T-cell (primary cell): Measurements from ENCODE around the gene OR6V1. TPM values are rescaled to one million over a fixed set of nuclear protein-coding genes. Genes with fewer than 3 reads are reported as not detected.

Source experiments
- ATAC-seq, 4 experiments: fragments of 200-7000 bp in 3 of 4; fragments of 150-1000 bp in 1 of 4; cut with Tn5 transposase; replicated peaks in 1 of 4; 1 replicate in 3 of 4; 2 replicates in 1 of 4; pipeline ENCODE4 v1.10.0; 2021; ENCODE audit warnings: moderate library complexity in 3 of 4, mild to moderate bottlenecking in 2 of 4, moderate number of reproducible peaks in 1 of 4
- CTCF ChIA-PET, 2 donors: fragments of 300-600 bp; sonication (Branson Sonifier 250); formaldehyde crosslinking; loops; one replicate each; lab custom pipeline; 2022; ENCODE audit warnings: antibody characterized with exemption in 2 of 2; lab: Charles Lee
- POLR2A ChIA-PET, 2 donors: fragments of 300-600 bp; sonication (Branson Sonifier 250); formaldehyde crosslinking; loops; one replicate each; lab custom pipeline; 2022; ENCODE audit warnings: antibody characterized with exemption in 2 of 2; lab: Charles Lee
- DNase-seq, 35 experiments: peaks; one replicate each; pipeline versions ENCODE4 v3.0.0 to v3.0.0-alpha.2; 2013 to 2023
- H3K27ac ChIP-seq: one replicate; pipeline ENCODE4 v1.5.1; 2013; ENCODE audit warnings: low read length
- H3K27me3 ChIP-seq, 2 experiments: replicated peaks in 1 of 2; 1 replicate in 1 of 2; 2 replicates in 1 of 2; pipeline versions ENCODE4 v1.6.1 to v1.7.0; 2013; ENCODE audit warnings: low read length in 1 of 2, mixed read lengths in 1 of 2; ENCODE audit not compliant: control insufficient read depth in 2 of 2, insufficient read depth in 2 of 2; ENCODE audit errors: extremely low read depth in 1 of 2
- H3K36me3 ChIP-seq, 2 donors: 1 replicate in 1 of 2; 2 replicates in 1 of 2; pipeline versions ENCODE4 v1.6.1 to v1.7.0; 2013; ENCODE audit warnings: low read length in 1 of 2; ENCODE audit not compliant: control insufficient read depth in 2 of 2, insufficient read depth in 1 of 2; ENCODE audit errors: extremely low read depth in 1 of 2
- H3K4me1 ChIP-seq, 2 experiments: 1 replicate in 1 of 2; 2 replicates in 1 of 2; pipeline versions ENCODE4 v1.6.1 to v1.7.0; 2013; ENCODE audit warnings: low read length in 2 of 2, mixed read lengths in 1 of 2; ENCODE audit not compliant: insufficient read depth in 2 of 2, control insufficient read depth in 1 of 2; ENCODE audit errors: extremely low read depth in 1 of 2
- H3K4me3 ChIP-seq, 2 donors: 1 replicate in 1 of 2; 2 replicates in 1 of 2; pipeline versions ENCODE4 v1.5.1 to v1.7.0; 2013; ENCODE audit warnings: mild to moderate bottlenecking in 2 of 2, low read length in 1 of 2, moderate library complexity in 1 of 2; ENCODE audit not compliant: control insufficient read depth in 1 of 2; ENCODE audit errors: extremely low read depth in 1 of 2
- H3K9me3 ChIP-seq: 2 replicates; pipeline ENCODE4 v1.7.0; 2013
- H3K27ac Mint-ChIP-seq, 2 donors: one replicate each; pipeline ENCODE4 v1.8.0; 2020 to 2021; ENCODE audit warnings: mild to moderate bottlenecking in 2 of 2, mixed read lengths in 2 of 2
- H3K27me3 Mint-ChIP-seq, 2 donors: one replicate each; pipeline ENCODE4 v1.8.0; 2021 to 2022; ENCODE audit warnings: mixed read lengths in 2 of 2
- H3K36me3 Mint-ChIP-seq: one replicate; pipeline ENCODE4 v1.8.0; 2021; ENCODE audit warnings: mixed read lengths
- H3K4me1 Mint-ChIP-seq, 3 donors: one replicate each; pipeline ENCODE4 v1.8.0; 2020 to 2022; ENCODE audit warnings: mixed read lengths in 3 of 3, mild to moderate bottlenecking in 1 of 3
- H3K4me3 Mint-ChIP-seq, 3 donors: one replicate each; pipeline ENCODE4 v1.8.0; 2020 to 2022; ENCODE audit warnings: mild to moderate bottlenecking in 3 of 3, mixed read lengths in 3 of 3, moderate library complexity in 3 of 3
- H3K9me3 Mint-ChIP-seq, 3 donors: one replicate each; pipeline ENCODE4 v1.8.0; 2020 to 2022; ENCODE audit warnings: mixed read lengths in 3 of 3
- WGBS: methylation state at CpG from one replicate; pipeline ENCODE4 v1.1.5; 2013; ENCODE audit warnings: missing lambda C conversion rate; ENCODE audit not compliant: insufficient coverage; 5-methylcytosine and 5-hydroxymethylcytosine counted together
- total RNA-seq, 35 experiments: library from RNA in 6 of 35; stranded (reverse) in 6 of 35; fragments of 120-200 nt in 1 of 35; gene quantifications; one replicate each; pipeline versions ENCODE4 v1.2.1 to v1.2.4 and lab custom pipeline; 2013 to 2026

OR6V1 gene
- total RNA-seq, 5 donors from 2014 or later (not counting 1 experiment from before 2014, with no cell fraction given) = not detected

GRCh38 chr7:143038635-143039034, 13.5 kb upstream of the OR6V1 start:
- POLR2A ChIA-PET = no interaction called here
- DNase-seq (no peak), ATAC-seq (no peak)
- H3K36me3 Mint-ChIP-seq = no peaks in the 10 kb centered on the region
- WGBS = 93% methylated on average over 5 of the region's 5 CpGs
- Histone ChIP-seq H3K27me3 (peaks cover 0 to 3% of the 10 kb centered on the region in 2 experiments), H3K9me3 (no peaks in the 10 kb centered on the region), H3K36me3 (no peaks in the 10 kb centered on the region), H3K27ac (no peak overlapping the region), H3K4me1 (no peaks in the 10 kb centered on the region), H3K4me3 (no peak overlapping the region)
- CTCF ChIA-PET = no interaction called here
- peaks cover 9 to 14% (median 9%) of the 10 kb centered on the region in 3 donors for H3K9me3 Mint-ChIP-seq
- H3K4me1 Mint-ChIP-seq = no peaks in the 10 kb centered on the region
- H3K4me3 Mint-ChIP-seq = no peak overlapping the region
- H3K27ac Mint-ChIP-seq = no peak overlapping the region
- peaks cover 9 to 12% of the 10 kb centered on the region in 2 donors for H3K27me3 Mint-ChIP-seq

- H3K36me3 Mint-ChIP-seq = no peaks in the 10 kb centered on the region
- no peak overlapping the region for H3K4me3 Mint-ChIP-seq
- no peaks in the 10 kb centered on the region for H3K4me1 ChIP-seq
- no peaks in the 10 kb centered on the region for H3K36me3 ChIP-seq
- DNase-seq = no peak
- ATAC-seq = no peak
- H3K4me1 Mint-ChIP-seq = no peaks in the 10 kb centered on the region
- no peak overlapping the region for H3K27ac Mint-ChIP-seq
- peaks cover 6 to 16% of the 10 kb centered on the region in 2 donors for H3K27me3 Mint-ChIP-seq
- 100% methylated on average over 2 of the region's 3 CpGs for WGBS
- CTCF ChIA-PET = no interaction called here
- H3K4me3 ChIP-seq = no peak overlapping the region
- H3K9me3 ChIP-seq = no peaks in the 10 kb centered on the region
- H3K27me3 ChIP-seq = peaks cover 0 to 3% of the 10 kb centered on the region in 2 experiments
- POLR2A ChIA-PET = no interaction called here
- no peak overlapping the region for H3K27ac ChIP-seq
- peaks cover 0 to under 1% (median under 1%) of the 10 kb centered on the region in 3 donors for H3K9me3 Mint-ChIP-seq
Measured at GRCh38 chr7:143040209-143040715, 11.9 kb upstream of the OR6V1 start.

- Mint-ChIP-seq H3K27ac (no peak overlapping the region), H3K4me3 (no peak overlapping the region), H3K9me3 (no peaks in the 10 kb centered on the region), H3K36me3 (no peaks in the 10 kb centered on the region), H3K4me1 (no peaks in the 10 kb centered on the region), H3K27me3 (peaks cover 6 to 14% of the 10 kb centered on the region in 2 donors)
- ATAC-seq (no peak), DNase-seq (no peak)
- 90% methylated on average over 6 of the region's 6 CpGs for WGBS
- no peaks in the 10 kb centered on the region for H3K36me3 ChIP-seq
- ChIA-PET POLR2A (no interaction called here), CTCF (no interaction called here)
- H3K27ac ChIP-seq = no peak overlapping the region
- no peak overlapping the region for H3K4me3 ChIP-seq
- H3K9me3 ChIP-seq = no peaks in the 10 kb centered on the region
- H3K27me3 ChIP-seq = peaks cover 0 to 3% of the 10 kb centered on the region in 2 experiments
- H3K4me1 ChIP-seq = no peaks in the 10 kb centered on the region
Measured at GRCh38 chr7:143041346-143041745, 10.8 kb upstream of the OR6V1 start.

GRCh38 chr7:143042159-143042789, 9.9 kb upstream of the OR6V1 start:
- ATAC-seq (no peak), DNase-seq (no peak)
- WGBS = 78% methylated on average over 1 of the region's 3 CpGs
- POLR2A ChIA-PET = no interaction called here
- H3K4me3 ChIP-seq = no peak overlapping the region
- H3K36me3 Mint-ChIP-seq = no peaks in the 10 kb centered on the region
- H3K4me1 Mint-ChIP-seq = no peaks in the 10 kb centered on the region
- no peaks in the 10 kb centered on the region for H3K36me3 ChIP-seq
- no peak overlapping the region for H3K27ac Mint-ChIP-seq
- no peak overlapping the region for H3K27ac ChIP-seq
- no peaks in the 10 kb centered on the region for H3K4me1 ChIP-seq
- peaks cover 6 to 14% of the 10 kb centered on the region in 2 donors for H3K27me3 Mint-ChIP-seq
- CTCF ChIA-PET = no interaction called here
- H3K9me3 ChIP-seq = no peaks in the 10 kb centered on the region
- H3K9me3 Mint-ChIP-seq = no peaks in the 10 kb centered on the region
- peaks cover 0 to 3% of the 10 kb centered on the region in 2 experiments for H3K27me3 ChIP-seq
- no peak overlapping the region for H3K4me3 Mint-ChIP-seq

- no peak overlapping the region for H3K27ac ChIP-seq
- DNase-seq (no peak), ATAC-seq (no peak)
- Mint-ChIP-seq H3K27ac (no peak overlapping the region), H3K4me3 (no peak overlapping the region), H3K9me3 (no peaks in the 10 kb centered on the region), H3K27me3 (peaks cover 6 to 14% of the 10 kb centered on the region in 2 donors), H3K4me1 (no peaks in the 10 kb centered on the region), H3K36me3 (no peaks in the 10 kb centered on the region)
- H3K27me3 ChIP-seq = peaks cover 0 to 3% of the 10 kb centered on the region in 2 experiments
- H3K9me3 ChIP-seq = no peaks in the 10 kb centered on the region
- no peak overlapping the region for H3K4me3 ChIP-seq
- ChIA-PET POLR2A (no interaction called here), CTCF (no interaction called here)
- no peaks in the 10 kb centered on the region for H3K4me1 ChIP-seq
- WGBS = 59% methylated on average over 2 of the region's 6 CpGs
- H3K36me3 ChIP-seq = no peaks in the 10 kb centered on the region
Measured at GRCh38 chr7:143042790-143043271, 9.3 kb upstream of the OR6V1 start.

- POLR2A ChIA-PET = no interaction called here
- H3K9me3 Mint-ChIP-seq = no peaks in the 10 kb centered on the region
- H3K27ac ChIP-seq = no peak overlapping the region
- H3K27me3 Mint-ChIP-seq = peaks cover 6 to 14% of the 10 kb centered on the region in 2 donors
- H3K4me3 Mint-ChIP-seq = no peak overlapping the region
- H3K27me3 ChIP-seq = peaks cover 0 to 3% of the 10 kb centered on the region in 2 experiments
- no peak overlapping the region for H3K27ac Mint-ChIP-seq
- CTCF ChIA-PET = no interaction called here
- no peaks in the 10 kb centered on the region for H3K9me3 ChIP-seq
- H3K36me3 Mint-ChIP-seq = no peaks in the 10 kb centered on the region
- H3K4me1 Mint-ChIP-seq = no peaks in the 10 kb centered on the region
- no CpG with 5 or more reads among the region's 2 CpGs for WGBS
- no peaks in the 10 kb centered on the region for H3K36me3 ChIP-seq
- no peak for ATAC-seq
- H3K4me1 ChIP-seq = no peaks in the 10 kb centered on the region
- no peak overlapping the region for H3K4me3 ChIP-seq
- no peak for DNase-seq
Measured at GRCh38 chr7:143043391-143043790, 8.8 kb upstream of the OR6V1 start.
